Iris pigment epithelial cell (primary cell): ENCODE data around the gene CGB8.
"Not testable (repeated sequence)": the region's sequence is repeated elsewhere in the genome, so short reads cannot be mapped to it uniquely, and the experiment has no call there.

Experiments
- DNase-seq: peaks from one replicate; pipeline ENCODE4 v3.0.0-alpha.2; 2011; ENCODE audit warnings: low read depth

The CGB8 gene

DNA sequence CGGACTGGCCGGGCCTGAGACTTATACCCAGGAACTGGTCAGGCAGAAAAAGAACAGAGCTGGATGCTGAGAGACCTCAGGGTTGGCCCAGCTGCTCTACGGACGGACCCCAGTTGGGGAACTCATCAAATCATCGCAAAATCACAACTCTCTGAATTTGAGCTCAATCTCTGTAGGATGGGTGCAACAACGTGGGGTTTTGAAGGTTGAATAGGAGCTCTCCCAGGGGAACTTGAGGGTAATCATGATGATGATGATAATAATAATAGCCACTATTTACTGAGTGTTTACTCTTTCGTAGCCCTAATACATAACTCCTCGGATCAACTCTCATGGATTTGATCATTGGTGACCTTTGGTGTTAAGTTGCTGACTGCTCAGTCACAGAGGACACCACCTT, 18.6 kb downstream of the CGB8 start:
- not testable (repeated sequence) for DNase-seq

DNA sequence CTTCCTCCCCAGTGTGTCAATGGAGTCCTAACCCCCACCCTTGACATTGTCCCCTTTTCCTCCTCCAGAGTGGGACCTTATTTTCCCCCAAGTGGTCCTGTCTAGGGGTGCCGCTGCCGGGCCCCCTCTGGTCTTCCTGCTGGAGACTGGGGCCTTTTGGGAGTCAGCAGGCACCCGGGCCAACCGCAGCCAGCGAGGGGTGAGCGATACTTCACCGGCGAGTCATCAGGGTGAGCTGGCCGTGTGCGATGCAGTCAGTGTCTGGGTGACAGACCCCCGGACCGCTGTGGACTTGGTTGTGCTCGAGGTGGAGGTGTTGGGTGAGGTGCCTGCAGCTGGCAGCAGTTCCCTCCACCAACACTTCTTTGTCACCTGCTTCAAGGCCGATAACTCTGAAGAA, 19.2 kb downstream of the CGB8 start:
- peak; percentile 18 for DNase-seq

DNA sequence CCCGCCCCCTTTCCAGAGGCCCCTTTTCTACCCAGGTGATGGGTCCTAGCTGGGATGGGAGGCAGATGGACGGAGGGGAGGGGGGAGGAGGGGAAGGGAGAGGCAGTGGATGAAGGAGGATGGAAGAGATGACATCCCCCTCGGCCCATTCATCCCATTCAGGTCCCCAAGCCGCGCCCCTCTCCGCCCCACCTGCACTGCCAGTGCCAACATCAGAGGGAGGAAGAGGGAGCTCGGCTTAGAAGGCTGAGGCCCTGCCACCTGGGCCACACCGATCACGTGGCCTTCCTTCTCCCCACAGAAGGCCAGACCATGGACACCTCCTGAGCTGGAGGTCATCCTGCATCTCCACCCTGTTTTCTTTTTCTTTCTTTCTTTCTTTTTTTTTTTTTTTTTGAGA, 20.2 kb downstream of the CGB8 start:
- not testable (repeated sequence) for DNase-seq

DNA sequence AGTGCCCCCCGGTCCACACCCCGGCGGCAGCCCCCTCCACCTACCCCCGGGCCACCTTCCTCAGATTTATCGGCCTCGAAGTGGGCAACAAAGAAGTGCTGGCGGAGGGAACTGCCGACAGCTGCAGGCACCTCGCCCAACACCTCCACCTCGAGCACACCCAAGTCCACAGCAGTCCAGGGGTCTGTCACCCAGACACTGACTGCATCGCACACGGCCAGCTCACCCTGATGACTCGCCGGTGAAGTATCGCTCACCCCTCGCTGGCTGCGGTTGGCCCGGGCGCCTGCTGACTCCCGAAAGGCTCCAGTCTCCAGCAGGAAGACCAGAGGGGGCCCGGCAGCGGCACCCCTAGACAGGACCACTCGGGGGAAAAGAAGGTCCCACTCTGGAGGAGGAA, 23.3 kb downstream of the CGB8 start:
- DNase-seq: not testable (repeated sequence)

DNA sequence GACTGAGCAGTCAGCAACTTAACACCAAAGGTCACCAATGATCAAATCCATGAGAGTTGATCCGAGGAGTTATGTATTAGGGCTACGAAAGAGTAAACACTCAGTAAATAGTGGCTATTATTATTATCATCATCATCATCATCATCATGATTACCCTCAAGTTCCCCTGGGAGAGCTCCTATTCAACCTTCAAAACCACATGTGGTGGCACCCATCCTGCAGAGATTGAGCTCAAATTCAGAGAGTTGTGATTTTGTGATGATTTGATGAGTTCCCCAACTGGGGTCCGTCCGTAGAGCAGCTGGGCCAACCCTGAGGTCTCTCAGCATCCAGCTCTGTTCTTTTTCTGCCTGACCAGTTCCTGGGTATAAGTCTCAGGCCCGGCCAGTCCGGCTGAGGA, 23.8 kb downstream of the CGB8 start:
- DNase-seq: not testable (repeated sequence)

DNA sequence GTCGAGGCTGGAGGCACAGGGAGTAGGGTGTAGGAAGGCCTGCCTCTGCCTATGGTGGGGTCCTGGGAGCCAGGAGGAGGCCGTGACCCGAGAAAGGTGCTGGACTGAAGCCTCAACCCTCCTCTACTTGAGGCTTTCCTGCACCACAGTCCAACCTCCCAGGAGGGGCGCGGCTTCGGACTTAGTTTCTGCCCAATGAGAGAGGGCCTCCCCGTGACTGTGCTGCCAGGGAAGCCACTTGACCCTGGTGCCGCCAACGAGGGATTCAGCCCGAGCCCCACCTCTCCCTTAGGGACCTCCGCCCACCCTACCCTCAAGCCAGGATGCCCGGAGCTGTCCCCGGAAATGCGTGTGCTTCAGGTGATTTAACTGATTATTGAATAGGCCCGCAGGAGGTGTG, 24.7 kb downstream of the CGB8 start, which contains the start of gene CGB3:
Gene CGB3 (minus strand): TSS at position 101 of the 400 bp plus-strand sequence. CDS start 362 bp downstream, outside the sequence.
- not testable (repeated sequence) for DNase-seq

DNA sequence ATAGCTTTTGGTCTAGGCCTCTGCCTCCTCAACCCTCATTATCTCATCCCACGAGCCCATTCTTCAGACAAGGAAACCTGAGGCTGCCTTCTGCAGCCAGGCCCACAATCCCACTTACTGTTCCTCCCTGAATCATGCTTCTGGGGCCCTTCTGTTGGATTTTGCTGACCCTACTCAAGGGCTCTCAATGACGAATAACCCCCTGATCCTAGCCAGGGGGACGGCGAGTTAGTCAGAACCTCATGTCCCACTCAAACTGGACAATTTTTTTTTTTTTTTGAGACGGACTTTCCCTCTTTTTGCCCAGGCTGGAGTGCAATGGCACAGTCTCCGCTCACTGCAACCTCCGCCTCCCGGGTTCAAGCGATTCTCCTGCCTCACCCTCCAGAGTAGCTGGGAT, 26.8 kb downstream of the CGB8 start:
- no peak for DNase-seq

DNA sequence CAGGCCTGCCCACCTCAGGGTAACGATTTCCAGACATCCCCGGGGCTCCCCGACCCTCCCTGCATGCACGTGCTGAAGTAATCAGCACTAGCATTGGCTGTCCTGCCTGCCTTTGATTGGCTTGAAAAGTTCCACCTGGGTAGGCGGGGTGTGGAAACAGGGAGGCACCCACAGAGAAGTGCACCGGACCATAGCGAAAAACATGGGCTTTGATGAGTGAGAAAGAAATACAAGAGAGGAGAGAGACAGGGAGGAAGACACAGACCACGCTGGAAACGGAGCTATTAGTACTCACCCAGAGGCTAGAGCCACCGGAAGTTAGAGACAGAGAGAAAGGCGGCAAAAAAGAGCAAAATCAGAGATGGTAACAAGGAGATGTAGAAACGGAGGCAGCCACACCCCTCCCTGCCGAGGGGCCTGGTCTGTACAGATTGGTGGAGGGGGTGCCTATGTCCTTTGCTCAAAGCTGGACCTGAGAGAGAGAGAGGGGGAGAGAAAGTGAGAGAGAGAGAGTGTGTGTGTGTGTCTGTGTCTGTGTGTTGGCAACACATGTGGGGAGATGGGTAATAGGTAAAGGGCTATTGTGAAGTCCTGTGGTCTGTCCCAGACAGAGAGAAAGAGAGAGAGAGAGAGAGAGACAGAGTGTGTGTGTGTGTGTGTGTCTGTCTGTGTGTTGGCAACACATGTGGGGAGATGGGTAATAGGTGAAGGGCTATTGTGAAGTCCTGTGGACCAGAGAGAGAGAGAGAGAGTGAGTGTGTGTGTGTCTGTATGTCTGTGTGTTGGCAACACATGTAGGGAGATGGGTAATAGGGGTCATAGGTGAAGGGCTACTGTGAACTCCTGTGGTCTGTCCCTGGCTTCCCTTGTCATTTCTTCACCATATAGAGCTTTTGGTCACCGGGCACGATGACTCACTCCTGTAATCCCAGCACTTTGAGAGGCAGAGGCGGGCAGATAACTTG, 27.7 kb downstream of the CGB8 start:
- peak; percentile 23 for DNase-seq

DNA sequence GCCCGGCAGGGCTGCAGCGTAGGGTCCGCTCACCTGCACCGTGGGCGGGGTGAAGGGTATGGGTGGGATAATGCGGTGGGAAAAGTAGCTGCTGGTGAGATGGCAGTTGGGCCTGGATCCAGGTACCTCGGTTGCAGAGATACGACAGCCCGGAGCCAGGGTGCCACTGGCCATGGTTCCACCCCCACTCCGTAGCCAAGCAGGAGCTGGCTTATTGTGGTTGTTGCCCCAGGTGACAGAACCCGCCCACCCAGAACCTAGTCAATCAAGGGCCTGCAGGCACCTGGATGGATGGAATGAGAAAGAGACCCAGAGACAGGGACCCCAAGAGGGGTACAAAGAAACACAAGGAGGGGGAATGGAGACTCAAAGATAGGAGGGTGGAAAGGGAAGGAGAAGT, 28.6 kb downstream of the CGB8 start:
- no peak for DNase-seq

DNA sequence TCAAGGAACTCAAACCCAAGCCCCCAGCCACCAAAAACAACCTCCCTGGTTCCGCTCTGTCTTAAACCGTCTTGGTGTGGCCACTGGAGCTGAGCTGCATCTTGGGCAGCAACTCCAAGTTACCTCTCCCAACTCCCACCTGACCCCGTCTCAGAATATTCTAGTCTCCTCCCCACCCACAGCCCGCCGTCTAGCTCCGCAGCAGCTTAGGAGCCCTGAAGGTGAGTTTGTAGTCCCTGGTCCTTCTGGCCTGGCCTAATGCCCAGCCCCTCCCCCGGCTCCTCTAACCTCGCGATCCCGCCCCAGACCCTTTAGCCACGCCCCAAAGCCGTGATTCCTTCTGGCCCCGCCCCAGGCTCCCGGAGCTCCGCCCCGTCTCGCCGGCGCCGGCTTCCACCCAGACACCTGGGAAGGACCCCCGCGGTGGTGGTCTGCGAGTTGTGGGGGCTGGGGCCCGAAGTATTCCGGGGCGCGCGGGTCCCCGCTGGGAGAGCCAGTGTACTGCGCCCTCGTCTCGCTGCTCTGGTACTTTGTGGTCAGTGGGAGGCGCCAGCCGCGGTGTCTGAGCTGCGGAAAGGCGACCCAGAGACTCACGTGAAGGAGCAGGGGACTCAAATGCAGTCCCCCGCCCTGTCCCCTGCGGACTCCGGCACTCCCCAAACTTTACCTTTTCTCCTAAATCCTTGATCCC, 29.5 kb downstream of the CGB8 start:
- DNase-seq: peak; percentile 53

DNA sequence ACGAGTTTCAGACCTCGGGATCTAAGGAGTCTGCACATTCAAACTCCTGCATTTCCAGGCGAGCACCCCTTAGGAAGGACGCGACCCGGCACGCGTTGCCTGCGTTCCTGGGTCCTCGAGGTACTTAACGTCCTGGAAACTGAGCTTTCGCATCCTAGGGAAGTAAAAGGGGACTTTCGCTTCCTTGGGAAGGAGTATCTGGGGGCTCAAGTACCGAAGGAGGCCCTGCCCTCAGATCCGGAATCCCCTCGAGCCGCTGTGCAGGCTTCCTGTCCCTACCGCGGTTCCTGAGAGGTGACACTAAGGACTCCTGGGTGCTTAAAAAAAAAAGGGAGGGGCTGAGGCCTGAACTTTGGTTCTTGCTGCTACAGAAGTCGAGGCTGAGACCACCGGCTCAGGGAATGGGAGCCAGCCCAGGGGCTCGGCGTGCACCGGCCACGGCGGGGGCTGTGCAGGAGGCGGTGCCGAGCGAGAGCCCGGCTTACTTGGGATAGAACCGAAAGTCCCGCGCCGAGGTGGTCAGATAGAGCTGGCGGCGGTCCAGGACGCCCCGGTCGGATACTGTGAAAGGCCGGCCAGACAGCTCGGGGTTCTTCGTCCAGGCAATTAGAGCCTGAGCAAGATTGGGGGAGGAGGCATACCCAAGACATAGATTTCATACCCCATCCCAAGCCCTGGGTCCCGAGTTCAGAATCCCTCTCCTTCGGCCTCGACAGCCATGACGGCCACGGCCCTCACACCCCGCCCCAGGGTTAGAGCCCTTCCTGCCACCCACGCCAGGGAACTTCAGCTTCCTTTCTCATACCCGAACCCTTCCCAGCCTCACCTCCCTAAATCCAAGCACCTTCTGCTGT, 30.3 kb downstream of the CGB8 start:
- DNase-seq: not testable (repeated sequence)

DNA sequence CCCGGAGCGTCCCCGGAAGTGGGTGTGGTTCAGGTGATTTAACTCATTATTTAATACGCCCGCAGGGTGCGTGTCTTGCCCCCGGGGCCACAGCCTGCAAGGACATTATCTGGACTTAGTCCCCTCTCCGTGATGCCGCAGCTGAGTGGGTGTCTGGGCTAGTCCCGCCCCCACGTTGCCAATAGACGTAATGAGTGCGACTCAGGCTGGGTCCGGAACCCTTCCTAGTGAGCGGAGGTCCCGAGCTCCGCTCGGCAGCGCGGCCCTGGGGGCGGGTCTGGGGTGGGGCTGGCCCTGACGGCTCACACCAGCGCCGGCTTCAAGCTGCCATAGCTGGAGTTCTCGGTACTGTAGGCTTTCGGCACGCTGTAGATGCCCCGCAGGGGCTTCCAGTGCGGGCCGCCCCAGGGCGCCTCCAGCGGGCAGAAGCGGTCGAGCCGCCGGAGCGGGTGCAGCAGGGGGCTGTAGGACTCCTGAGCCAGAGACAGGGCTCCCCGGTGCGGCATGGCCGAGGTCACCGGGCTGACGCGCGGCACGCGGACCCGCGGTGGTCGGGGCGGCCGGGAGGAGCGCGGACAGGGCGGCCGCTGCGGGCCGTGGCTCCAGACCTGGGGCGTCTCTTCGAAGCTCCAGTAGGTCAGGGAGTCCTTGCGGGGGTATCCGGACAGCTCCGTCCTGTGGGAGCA, 31.1 kb downstream of the CGB8 start:
- peak; percentile 56 for DNase-seq

DNA sequence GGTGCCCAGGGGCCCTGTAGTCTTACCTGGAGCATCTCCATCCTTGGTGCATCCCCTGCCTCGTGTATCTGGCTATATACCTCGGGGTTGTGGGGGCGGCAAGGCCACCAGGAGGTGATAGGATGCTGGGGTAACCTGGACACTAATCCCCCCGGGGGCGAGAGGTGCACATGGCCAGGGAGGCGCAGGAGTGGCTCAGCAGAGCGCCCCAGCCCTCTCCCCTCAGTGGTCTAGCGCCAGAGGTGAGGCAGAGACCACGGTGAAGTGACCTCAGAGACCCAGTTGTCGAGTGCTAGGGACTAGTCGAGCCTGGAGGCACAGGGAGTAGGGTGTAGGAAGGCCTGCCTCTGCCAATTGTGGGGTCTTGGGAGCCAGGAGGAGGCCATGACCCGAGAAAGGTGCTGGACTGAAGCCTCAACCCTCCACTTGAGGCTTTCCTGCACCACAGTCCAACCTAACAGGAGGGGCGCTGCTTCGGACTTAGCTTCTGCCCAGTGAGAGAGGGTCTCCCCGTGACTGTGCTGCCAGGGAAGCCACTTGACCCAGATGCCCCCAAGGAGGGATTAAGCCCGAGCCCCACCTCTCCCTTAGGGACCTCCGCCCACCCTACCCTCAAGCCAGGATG, 31.8 kb downstream of the CGB8 start, which contains the start of gene LHB:
Gene LHB (minus strand): TSS at position 51 of the 625 bp plus-strand sequence. CDS start 10 bp downstream, at position 41.
- no peak for DNase-seq

DNA sequence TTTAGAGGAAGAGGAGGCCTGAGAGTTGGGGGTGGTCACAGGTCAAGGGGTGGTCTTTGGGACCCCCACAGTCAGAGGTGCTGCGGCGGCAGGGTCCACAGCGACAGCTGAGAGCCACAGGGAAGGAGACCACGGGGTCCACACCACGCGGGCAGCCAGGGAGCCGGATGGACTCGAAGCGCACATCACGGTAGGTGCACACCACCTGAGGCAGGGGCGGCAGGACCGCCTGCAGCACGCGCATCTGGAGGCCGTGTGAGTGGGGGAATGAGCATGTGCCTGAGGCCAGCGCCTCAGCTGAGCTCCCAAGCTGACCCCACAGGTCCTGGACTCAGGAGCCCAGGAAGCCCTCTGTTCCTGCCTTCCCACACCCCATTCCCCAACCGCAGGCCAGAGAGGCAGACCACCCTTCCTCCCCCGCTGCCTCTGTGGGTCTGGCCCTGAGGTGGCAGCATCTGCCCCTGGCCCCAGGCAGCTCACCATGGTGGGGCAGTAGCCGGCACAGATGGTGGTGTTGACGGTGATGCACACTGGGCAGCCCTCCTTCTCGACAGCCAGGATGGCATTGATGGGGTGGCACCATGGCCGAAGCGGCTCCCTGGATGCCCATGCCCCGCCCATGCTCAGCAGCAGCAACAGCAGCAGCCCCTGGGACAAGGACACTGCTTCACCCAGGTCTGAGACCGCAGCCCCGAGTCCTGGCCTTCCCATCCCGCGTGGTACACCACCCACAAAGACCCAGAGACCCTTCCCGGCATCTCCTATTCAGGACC, 32.7 kb downstream of the CGB8 start:
- DNase-seq: no peak

DNA sequence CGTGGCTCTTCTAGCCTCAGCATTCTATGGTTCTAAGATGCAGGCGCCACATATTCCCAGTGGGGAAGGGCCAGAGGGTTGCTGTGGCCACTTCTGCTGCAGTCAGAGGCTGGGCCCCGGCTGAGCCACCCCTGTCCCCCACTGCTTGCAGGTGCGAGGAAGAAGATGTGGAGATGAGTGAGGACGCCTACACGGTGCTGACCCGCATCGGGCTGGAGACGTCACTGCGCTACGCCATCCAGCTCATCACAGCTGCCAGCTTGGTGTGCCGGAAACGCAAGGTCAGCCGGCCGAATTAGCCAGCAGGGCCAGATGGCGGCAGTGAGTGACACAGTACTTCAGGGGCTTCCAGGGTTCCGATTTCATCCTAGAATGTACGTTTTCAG, 34.0 kb downstream of the CGB8 start:
- no peak for DNase-seq

DNA sequence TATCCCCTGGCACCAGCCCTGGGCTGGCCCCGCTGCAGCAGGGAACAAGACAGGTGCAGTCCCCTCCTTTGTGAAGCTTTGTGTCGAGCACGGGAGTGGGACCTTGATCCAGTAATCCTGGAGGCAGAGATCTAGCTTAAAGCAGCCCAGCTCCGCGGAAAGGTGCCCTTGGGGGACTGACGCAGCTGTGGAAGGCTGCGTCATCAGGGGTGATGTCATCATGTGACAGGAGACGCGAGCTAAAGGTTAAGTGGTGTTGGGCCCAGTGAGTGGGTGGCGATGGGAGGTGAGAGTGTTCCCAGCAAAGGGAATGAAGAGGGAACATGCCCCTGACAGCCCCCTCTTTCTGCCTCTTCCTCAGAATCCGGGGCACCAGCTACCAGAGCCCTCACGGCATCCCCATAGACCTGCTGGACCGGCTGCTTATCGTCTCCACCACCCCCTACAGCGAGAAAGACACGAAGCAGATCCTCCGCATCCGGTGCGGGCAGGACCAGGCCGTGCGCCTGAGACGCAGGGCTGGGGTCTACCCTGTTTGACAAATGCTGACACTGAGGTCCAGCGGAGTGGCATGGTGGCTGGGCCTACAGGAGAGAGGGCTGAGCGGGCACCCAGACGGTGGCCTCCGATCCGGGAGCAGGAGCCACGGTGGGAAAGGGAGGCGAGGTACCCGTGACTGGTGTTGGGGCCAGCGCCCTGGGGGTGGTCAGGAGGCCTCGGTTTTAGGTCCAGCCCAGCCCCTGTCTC, 34.6 kb downstream of the CGB8 start:
- peak; percentile 20 for DNase-seq

DNA sequence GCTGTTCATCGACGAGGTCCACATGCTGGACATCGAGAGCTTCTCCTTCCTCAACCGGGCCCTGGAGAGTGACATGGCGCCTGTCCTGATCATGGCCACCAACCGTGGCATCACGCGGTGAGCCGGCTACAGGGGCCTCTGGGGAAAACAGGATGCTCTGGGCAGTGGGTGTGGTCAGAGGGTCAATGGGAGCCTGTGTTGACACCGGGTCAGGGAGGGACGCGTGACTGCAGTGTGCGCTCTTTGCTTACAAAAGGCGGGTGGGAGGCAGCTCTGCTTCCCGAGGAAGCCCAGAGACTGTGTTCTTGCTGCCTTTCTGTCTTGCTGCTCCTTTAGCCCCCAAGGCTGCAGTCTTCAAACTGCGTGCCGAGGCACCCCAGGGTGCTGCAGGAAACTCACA, 37.7 kb downstream of the CGB8 start:
- DNase-seq: no peak

DNA sequence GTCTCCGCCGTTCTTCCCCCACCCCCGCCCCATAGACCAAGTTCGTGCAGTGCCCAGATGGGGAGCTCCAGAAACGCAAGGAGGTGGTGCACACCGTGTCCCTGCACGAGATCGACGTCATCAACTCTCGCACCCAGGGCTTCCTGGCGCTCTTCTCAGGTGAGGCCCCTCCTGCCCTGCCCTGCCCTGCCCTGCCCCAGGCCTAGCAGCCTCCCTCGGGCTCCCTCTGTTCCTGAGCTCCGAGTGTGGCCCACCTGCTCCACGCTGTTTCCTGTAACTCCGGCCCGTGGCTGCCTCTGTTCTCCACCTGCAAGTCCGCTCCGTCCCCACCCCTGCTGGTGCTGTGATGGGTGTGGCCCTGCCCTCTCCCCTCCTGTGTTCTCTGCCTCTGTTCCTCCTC, 38.5 kb downstream of the CGB8 start:
- no peak for DNase-seq

DNA sequence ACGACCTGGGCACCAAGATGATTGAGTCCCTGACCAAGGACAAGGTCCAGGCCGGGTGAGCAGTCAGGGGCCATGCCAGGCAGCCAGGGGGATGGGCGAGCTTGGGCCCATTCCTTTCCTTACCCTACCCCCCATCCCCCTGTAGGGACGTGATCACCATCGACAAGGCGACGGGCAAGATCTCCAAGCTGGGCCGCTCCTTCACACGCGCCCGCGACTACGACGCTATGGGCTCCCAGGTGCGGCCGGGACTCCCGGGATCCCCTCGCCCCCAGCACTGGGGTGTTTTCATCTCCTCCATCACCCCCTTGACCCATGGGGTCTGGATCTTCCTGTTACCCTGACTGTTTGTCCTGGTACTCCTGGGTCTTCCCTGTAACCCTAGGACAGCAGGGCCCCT, 39.1 kb downstream of the CGB8 start:
- DNase-seq: no peak
